ENCODE measurements around the gene RABEP2. TPM values are rescaled to one million over a fixed set of nuclear protein-coding genes. Genes with fewer than 3 reads are reported as not detected.

Gene RABEP2
- total RNA-seq, 1 experiment from 2014 or later = 13.4 TPM

DNA sequence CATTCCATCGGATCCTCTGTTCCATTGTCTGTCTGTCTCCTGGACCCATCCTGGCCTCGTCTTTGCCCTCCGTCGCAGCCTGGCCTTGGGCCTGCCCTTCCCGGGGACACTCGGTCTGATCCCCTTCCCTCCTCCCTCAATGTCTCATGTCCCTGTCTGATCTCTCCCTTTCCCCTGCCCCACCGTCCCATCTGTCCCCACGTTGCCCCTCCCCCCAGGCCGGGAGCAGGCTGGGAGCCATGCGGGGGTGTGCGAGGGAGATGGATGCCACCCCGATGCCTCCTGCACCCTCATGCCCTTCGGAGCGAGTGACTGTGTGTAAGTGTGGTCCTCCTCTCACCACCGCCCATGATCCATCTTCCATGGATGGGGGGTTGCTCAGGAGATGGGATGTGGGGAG, 52.1 kb downstream of the RABEP2 start:
- H4K20me1 ChIP-seq (ENCODE audit: insufficient read depth) = no peaks in the 10 kb centered on the region
- ChIA-PET RAD21 (ENCODE audit: low non-redundant PET in 1 of 2, low total read pairs in 2 of 2, uncharacterized antibody in 2 of 2, unreplicated experiment in 2 of 2) (no interaction called here), CTCF (interaction anchor here (1.1 kb wide), 1 partner anchor 72 kb away, joined by 6 read pairs; no protein-coding TSS in a partner anchor), POLR2A (no interaction called here)
- H3K9ac ChIP-seq (ENCODE audit: low read length) = no peak overlapping the region
- no peaks in the 10 kb centered on the region; the same call in 1 of the 2 replicates for H3K79me2 ChIP-seq (ENCODE audit: insufficient read depth, low read length)
- no TSS peak for BruUV-seq (replicated peaks)
- no peak for DNase-seq (ENCODE audit: low read depth, low spot score)
- H2AFZ ChIP-seq (ENCODE audit: low read depth, low read length, poor library complexity, severe bottlenecking) = no peak overlapping the region
- H3K9me2 ChIP-seq (ENCODE audit: insufficient read depth) = no peaks in the 10 kb centered on the region
- TF ChIP-seq EGR1 (IDR thresholded peaks at IDR 0.05; ENCODE audit: low read depth) = no peak
- TF ChIP-seq EZH2phosphoT487 (IDR thresholded peaks at IDR 0.05; ENCODE audit: borderline replicate concordance) = no peak
- TF ChIP-seq JUND (IDR thresholded peaks at IDR 0.05) = no peak
- TF ChIP-seq CEBPB (IDR thresholded peaks at IDR 0.05; ENCODE audit: low read depth) = no peak
- no peak for TF ChIP-seq TCF7L2 (IDR thresholded peaks at IDR 0.05; ENCODE audit: borderline replicate concordance, extremely low read depth, insufficient read depth, insufficient read length)
- no peak for TF ChIP-seq EZH2 (IDR thresholded peaks at IDR 0.05)
- TF ChIP-seq ELF1 (IDR thresholded peaks at IDR 0.05; ENCODE audit: borderline replicate concordance, low read depth) = no peak
- TF ChIP-seq, protein P1, sequence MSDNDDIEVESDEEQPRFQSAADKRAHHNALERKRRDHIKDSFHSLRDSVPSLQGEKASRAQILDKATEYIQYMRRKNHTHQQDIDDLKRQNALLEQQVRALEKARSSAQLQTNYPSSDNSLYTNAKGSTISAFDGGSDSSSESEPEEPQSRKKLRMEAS (IDR thresholded peaks at IDR 0.05) = no peak
- TF ChIP-seq RAD21 (IDR thresholded peaks at IDR 0.05; ENCODE audit: low read depth) = no peak
- TF ChIP-seq, protein P2, sequence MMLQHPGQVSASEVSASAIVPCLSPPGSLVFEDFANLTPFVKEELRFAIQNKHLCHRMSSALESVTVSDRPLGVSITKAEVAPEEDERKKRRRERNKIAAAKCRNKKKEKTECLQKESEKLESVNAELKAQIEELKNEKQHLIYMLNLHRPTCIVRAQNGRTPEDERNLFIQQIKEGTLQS (IDR thresholded peaks at IDR 0.05) = no peak
- no peak for TF ChIP-seq CBX3 (IDR thresholded peaks at IDR 0.05; ENCODE audit: low read depth)
- TF ChIP-seq YY1 (IDR thresholded peaks at IDR 0.05; ENCODE audit: extremely low read depth, insufficient replicate concordance, low read depth, low read length) = no peak
- TF ChIP-seq SP1 (IDR thresholded peaks at IDR 0.05; ENCODE audit: low read depth) = no peak
- no peak for TF ChIP-seq POLR2AphosphoS5 (IDR thresholded peaks at IDR 0.05; ENCODE audit: low read depth, low read length)
- no peak for TF ChIP-seq FOSL1 (IDR thresholded peaks at IDR 0.05; ENCODE audit: low read depth)
- TF ChIP-seq ZNF274 (IDR thresholded peaks at IDR 0.05; ENCODE audit: low read depth, low read length) = no peak
- H3K9me3 ChIP-seq (ENCODE audit: control insufficient read depth in 1 of 2, insufficient read depth in 1 of 2, low read depth in 1 of 2, low read length in 2 of 2) = no peaks in the 10 kb centered on the region
- no peak overlapping the region for H3K4me3 ChIP-seq (replicated peaks in 1 of 2; ENCODE audit: low read depth in 1 of 2, low read length in 2 of 2)
- no peak overlapping the region for H3K4me2 ChIP-seq (ENCODE audit: low read length)
- H3K27me3 ChIP-seq (ENCODE audit: insufficient read depth, low read length) = no peaks in the 10 kb centered on the region
- intact Hi-C loops (cut with micrococcal nuclease) = no loop called here
- no peak overlapping the region for H3K27ac ChIP-seq (ENCODE audit: low read depth, low read length)
- no peak for ATAC-seq
- H3K36me3 ChIP-seq (ENCODE audit: control insufficient read depth in 1 of 2, insufficient read depth in 2 of 2, low read length in 2 of 2) = peaks cover 22 to 26% of the 10 kb centered on the region in 2 experiments
- H3K4me1 ChIP-seq (ENCODE audit: control insufficient read depth in 1 of 2, insufficient read depth in 2 of 2, low read length in 2 of 2) = no peaks in the 10 kb centered on the region

All from HCT116 (cell line).